PFSK-1 (cell line): Measurements from ENCODE around the gene HHIPL1.

Experiments
- POLR2AphosphoS5 ChIP-seq: IDR thresholded peaks from 2 replicates; pipeline ENCODE4 v1.6.1; 2012; ENCODE audit warnings: low read depth, mild to moderate bottlenecking, control low read depth, low read length, moderate library complexity
- SIN3A ChIP-seq: IDR thresholded peaks from 2 replicates; pipeline ENCODE4 v1.6.1; 2012; ENCODE audit warnings: mild to moderate bottlenecking, low read length, moderate library complexity, borderline replicate concordance; ENCODE audit not compliant: insufficient read depth
- TAF1 ChIP-seq: IDR thresholded peaks from 2 replicates; pipeline ENCODE4 v1.6.1; 2012; ENCODE audit warnings: low read length, control low read depth, borderline replicate concordance; ENCODE audit not compliant: insufficient read depth
- TF ChIP-seq, protein P1 (sequence below), 2 experiments: IDR thresholded peaks; 2 replicates each; pipeline versions ENCODE4 v1.6.1 to v1.8.0; 2011 to 2012; ENCODE audit warnings: low read depth in 2 of 2, low read length in 2 of 2, control low read depth in 1 of 2, inconsistent platforms in 1 of 2, mild to moderate bottlenecking in 1 of 2, moderate library complexity in 1 of 2; ENCODE audit not compliant: insufficient read depth in 1 of 2

DNA sequence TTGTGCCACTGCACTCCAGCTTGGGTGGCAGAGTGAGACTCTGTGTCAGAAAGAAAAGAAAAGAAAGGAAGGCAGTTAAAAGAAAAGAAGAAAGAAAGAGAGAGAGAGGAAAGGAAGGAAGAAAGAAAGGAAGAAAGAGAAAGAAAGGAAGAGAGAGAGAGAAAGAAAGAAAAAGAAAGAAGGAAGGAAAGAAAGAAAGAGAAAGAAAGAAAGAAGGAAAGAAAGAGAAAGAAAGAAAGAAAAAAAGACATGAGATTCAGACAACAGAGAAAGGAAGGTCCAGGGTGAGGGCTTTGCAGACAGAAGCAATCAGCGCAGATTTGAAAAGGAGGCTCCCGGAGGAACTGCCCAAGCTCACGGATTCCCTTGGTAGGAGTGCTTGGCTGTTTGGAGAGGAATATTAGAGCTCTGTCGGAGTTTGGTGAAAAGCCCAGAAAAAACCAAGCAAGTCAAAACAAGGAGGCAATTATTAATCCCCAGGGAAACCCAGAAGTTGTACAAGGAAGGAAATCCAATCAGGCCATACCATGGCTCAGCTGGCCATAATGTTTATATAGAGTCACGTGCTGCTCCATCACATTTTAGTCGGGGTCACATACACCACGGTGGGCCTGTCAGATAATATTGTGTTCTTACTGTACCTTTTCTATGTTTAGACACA is 29.3 kb upstream of the HHIPL1 start:
- TF ChIP-seq POLR2AphosphoS5, result no peak
- TF ChIP-seq TAF1, result no peak
- no peak for TF ChIP-seq SIN3A
- TF ChIP-seq, protein P1, sequence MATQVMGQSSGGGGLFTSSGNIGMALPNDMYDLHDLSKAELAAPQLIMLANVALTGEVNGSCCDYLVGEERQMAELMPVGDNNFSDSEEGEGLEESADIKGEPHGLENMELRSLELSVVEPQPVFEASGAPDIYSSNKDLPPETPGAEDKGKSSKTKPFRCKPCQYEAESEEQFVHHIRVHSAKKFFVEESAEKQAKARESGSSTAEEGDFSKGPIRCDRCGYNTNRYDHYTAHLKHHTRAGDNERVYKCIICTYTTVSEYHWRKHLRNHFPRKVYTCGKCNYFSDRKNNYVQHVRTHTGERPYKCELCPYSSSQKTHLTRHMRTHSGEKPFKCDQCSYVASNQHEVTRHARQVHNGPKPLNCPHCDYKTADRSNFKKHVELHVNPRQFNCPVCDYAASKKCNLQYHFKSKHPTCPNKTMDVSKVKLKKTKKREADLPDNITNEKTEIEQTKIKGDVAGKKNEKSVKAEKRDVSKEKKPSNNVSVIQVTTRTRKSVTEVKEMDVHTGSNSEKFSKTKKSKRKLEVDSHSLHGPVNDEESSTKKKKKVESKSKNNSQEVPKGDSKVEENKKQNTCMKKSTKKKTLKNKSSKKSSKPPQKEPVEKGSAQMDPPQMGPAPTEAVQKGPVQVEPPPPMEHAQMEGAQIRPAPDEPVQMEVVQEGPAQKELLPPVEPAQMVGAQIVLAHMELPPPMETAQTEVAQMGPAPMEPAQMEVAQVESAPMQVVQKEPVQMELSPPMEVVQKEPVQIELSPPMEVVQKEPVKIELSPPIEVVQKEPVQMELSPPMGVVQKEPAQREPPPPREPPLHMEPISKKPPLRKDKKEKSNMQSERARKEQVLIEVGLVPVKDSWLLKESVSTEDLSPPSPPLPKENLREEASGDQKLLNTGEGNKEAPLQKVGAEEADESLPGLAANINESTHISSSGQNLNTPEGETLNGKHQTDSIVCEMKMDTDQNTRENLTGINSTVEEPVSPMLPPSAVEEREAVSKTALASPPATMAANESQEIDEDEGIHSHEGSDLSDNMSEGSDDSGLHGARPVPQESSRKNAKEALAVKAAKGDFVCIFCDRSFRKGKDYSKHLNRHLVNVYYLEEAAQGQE (IDR thresholded peaks at IDR 0.05; ENCODE audit: insufficient read depth in 1 of 2, low read depth in 2 of 2, low read length in 2 of 2), result no peak
